Upper lobe of left lung (tissue), 4 donors: ENCODE results near the gene GALNT2.

Experiments used
- CTCF ChIP-seq, 6 experiments: fragments of 450-650 bp in 4 of 6; fragments of 200-600 bp in 2 of 6; sonication (generic) in 2 of 6; IDR thresholded peaks; one replicate each; pipeline ENCODE4 v1.5.1; 2016 to 2019; ENCODE audit warnings: antibody characterized with exemption in 6 of 6
- POLR2AphosphoS5 ChIP-seq, 2 donors: sonication (generic); formaldehyde crosslinking; IDR thresholded peaks; one replicate each; pipeline ENCODE4 v1.5.1; 2017; ENCODE audit warnings: antibody characterized with exemption in 2 of 2

- TF ChIP-seq POLR2AphosphoS5 (IDR thresholded peaks at IDR 0.05) (no peak), CTCF (IDR thresholded peaks at IDR 0.05) (no peak)
Observed at GRCh38 chr1:230128569-230129285, 61.7 kb downstream of the GALNT2 start.
